DMS79 treated with DMSO at 0.1 percent for 48 hours (cell line): ENCODE data around the gene RAET1L.
A peak's percentile ranks its signal among the peaks of the same experiment; 100 is the strongest.
"Not testable (repeated sequence)": the region's sequence is repeated elsewhere in the genome, so short reads cannot be mapped to it uniquely, and the experiment has no call there.

Experiments used
- DNase-seq: peaks from one replicate; lab custom pipeline; 2025; lab: John Stamatoyannopoulos, UW

The RAET1L gene

DNA sequence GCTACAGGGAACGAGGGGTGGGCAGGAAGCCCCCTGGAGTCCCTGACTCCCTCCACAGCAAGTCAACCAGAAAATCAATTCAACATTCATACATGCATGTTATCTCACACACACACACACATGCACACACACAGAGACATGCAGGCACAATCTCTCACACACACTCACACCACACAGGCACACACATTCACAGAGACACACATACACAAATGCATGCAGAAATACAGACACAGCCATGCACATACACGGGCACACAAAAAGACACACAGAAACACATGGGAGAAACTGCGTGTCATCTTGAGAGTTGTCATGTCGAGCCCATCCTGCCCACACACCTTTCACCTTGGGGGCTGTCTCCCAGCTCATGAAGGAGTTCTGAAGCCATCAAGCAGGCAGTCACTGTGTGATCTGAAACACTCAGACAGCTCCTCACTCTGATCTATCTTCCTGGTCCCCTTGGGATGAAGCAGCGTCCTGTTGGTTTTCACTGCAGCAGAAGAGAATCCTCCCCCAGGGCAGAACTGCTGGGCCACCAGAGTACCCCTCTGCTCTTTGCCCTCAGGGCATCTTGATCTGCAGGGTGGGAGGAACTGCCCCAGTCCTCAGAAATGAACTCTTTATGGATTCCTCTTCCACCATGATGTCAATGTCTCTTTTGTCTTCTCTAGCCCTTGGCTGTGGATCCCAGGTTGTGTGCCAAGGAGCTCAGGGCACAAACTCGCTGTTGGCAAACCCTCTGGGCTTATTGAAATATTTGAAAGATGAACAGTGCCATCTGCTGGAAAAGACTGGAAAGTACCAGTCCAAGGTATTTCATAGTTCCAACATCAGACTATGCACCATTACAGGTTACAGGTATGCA is 8.8 kb downstream of the RAET1L start:
- DNase-seq, result peak; percentile 79

DNA sequence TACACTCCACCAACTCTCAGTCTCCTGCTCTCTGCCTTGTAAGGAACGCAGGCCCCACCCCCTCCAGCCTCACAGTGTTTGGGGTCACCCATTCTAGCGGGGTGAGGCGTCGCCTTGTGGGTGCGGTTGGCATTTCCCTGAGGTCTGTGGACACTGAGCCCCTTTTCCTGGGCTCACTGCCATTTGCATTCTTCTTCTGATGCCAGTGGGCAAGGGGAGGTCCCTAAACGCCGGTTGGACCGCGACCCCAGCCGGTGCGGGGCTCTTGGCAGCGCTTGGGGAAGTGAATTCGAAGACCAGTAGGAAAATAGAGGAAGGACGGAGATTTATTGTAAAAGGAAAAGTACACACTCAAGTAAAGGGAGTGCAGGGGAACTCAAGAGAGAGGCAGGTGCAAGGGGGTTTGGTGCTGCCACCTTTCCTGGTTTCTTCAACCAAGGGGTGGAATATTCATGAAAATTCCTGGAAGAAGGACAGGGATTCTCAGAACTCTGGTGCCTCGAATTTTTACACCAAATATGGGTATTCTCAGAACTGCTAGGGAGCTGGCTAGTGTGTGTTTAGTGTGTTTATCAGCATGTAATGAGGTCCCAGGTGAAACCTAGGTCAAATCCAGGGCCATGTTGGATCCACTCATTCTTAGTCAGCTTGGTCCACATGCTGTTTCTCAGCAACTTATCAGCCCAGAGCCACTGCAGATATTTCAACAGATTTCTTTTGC is 9.9 kb downstream of the RAET1L start:
- not testable (repeated sequence) for DNase-seq

DNA sequence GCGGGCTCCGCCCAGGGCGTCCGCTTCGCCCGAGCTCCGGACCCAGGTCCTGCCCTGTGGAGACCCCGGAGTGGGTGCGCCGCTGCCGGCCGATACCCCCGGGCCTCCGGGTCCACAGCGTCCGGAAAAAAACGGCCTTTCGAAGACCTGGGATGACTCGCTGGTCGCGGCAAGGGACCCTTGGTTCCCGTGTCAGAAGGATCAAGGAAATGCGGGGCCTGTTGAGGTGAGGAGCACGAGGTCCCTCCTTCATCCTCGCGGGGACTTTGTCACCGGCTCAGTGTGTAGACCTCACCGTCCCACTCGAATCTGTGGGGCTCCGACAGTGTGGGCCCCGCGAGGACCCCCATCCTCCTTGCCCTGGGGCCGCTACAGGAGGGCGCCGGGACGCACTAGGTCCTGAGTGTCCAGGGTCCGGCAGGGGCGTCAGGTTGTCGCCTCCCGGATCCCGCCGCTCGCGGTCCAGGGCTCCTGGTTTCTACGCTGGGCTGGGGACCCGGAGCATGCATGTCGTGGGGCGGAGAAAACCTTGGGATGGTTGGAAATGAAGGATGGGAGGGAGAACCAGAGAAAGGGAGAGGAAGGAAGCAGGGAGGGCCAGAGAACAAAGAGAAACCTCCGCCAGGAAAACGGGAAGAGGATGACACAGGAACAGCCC is 10.6 kb downstream of the RAET1L start:
- DNase-seq, result not testable (repeated sequence)

DNA sequence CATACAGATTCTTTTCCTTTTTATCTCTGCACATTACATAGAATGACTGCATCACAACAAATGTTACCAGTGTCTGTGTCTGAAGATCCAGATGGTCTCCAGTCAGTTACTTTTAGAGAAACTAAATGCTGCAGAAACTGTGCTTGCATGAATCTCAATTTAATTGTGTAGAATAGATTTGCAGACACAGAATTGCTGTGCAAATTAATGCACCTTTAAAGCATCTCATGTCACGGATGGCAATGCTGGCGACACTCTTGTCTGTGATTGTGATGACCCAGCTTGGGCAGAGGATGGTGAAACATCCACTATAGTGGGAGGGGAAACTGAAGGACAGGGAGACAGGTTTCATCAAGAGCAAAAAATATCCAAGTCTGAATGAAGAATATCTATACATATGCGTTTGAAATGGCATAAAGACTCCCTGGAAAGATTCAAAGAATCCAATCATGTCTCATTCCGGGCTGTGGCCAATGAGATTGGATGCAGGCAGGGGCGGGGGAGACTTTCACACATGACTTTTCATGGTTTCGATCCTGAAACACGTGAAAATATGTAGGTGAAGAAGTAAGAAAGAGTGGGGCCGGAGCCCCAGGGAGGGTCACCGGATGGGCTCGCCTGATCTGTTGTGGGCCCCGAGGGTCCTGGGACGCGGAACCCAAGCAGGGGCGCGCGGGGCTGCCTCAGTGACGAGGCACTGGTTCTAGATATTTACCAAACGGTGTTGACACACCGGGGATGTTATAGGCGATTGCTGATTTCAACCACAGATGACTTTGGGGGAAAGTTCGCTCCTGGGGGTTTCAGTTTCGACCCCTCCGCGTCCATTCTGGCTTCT is 11.3 kb downstream of the RAET1L start:
- not testable (repeated sequence) for DNase-seq

DNA sequence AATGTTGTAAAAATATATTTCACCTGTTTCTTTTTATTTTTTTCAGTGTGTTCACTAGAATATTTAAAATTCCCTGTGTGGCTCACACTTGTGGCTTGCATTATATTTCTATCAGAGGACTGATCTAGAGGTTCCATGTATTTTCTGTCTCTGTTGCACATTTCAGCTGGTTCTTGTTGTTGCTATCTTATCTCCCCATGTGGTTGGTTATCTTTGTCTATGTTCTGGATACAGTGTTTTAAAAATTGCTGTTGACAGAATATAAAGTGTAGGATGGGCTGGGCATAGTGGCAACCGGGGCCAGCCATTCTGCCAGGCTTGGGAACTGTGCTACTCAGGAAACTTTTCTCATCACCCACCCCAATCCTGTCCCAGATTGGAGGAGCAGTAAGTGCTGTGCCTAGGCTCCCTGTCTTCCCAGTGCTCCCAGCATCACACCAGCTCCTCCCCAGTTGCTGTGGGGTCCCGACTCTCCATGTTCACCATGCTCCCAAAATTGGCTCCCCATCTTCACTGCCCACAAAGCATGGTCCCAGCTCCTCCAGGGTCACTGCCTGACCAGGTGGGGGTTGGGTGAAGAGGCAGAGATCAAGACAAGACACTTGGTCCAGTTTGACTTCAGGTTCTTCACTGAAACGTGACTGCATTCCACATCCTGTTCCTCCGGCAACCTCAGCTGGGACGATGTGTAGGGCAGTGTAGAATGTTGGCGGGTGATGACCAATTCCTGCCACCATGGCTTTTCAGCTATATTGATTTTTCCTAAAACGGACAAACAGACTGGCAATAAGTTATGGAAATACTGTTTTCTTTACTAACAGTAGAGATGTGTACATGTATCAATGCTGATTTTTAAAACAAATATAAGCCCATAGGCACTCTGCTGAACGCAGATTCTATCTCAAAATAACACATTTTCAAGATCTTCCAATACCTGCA is 12.2 kb downstream of the RAET1L start:
- not testable (repeated sequence) for DNase-seq

DNA sequence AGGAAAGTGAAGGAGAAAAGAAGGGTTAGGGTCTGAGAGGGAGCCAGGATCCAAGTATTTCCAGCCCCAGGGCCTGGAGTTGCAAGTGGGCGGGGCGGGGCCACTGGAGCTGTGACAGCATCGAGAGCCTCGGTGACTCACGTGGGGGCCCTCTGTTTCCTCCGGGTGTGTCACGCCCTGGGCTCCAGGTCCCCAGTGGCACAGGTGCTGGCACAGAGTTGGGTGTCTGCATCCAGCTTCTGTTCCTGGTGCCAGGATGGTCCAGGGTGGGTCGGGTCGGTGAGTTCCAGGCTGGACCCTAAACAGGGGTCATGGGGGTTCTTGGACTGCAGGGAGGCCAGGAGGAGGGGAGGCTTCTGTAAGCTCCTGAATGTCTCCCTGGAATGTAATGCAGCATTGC is 16.7 kb downstream of the RAET1L start:
- no peak for DNase-seq

DNA sequence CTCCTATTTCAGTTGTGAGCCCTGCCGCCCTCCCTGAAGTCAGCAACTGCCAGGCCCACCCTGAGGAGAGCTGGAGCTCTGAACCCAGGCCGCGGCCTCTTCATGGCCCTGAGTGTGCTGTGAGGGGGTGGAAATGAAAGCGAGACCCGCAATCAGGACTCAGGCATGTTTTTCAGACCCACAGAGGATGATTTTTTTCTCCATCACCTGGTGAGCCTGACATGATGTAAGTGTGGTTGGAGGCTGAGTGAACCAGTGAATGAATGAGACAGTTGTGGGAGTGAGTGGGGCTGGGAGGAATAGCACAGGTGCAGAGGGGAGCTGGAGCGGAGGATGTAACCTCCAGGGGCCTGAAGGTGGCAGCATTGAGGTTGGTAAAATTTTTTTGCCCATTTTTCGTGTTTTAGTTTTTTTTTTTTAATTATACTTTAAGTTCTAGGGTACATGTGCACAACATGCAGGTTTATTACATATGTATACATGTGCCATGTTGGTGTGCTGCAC is 18.3 kb downstream of the RAET1L start:
- no peak for DNase-seq

DNA sequence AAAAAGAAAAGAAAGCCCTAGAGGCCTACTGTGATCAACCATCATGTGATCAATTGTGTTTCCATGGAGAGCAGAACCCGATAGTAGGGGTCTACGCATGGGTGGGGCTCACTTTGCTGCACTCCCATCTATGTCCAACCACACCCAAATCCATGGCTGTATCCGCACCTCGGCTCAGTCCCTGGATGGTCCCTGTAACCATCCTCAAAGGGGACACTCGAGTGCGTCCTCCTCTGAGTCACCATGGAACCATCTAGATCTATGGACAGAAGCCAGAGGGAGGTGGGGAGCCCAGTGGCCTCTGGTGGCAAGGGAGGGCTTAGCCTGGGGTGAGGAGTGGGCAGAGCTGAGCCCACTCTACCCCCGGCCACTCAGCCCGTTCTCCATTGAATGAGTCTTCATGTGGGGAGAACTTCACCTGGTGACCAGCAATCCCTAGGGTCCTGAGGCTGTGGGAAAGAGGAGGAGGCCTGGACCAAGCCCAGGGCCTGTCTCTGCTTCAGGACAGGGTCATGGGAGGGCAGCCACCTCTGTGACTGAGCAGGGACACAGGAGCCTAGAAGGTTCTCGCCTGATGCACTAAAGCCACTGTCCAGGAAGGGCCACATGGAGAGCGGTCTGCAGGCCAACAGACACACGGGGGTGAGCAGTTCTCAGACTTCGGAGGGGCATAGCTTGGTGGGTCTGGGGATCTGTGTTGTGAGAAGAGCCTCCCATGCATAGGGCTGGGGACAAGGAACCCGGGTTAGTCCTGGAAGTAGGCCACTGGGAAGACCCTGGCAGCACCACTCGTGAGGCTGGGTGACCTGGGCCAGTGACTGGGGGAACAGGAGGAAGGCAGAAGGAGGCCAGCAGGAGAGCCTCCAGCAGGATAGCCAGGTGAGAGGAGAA is 19.3 kb downstream of the RAET1L start:
- no peak for DNase-seq

DNA sequence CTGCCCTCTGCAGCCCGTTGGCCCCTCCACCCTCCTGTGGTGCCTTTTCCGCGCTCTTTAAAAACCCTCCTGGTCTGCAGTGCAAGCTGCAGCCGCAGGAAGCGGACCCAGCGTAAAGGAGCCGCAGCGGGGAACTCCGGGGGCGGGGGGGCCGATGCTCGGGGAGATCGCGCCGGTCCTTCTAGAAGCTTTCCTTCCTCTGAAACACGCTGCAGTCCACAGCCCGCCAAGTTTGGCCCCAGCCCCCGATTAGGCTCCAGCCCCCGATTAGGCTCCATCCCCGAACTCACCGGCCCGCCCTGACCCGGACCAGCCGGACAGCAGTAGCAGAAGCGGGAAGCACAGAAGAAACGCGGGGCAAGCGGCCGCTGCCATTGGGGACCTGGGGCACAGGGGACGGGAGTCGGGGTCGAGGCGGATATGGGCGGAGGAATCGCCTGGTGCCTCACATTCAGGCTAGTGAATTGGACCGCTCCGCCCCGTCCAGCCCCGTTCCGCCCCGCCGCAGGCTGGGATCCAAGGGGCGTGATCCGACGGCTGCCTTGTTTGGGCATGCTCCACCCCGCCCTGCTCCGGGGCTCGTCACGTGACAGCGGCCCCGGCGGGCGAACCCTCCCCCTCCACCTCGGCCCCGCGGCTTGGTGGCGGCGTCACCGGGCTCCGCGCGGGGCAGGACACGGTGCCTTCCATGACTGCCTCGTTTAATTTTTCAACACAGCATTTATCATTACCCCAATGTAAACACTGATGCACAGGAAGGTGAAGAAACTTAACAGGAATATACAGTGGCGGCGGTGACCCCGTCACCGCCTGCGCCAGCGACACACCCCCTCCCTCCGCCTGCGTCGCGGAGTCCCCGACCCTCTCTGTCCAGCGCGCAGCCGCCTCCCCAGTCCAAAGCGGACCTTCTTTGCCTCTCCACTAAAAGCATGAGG is 20.3 kb downstream of the RAET1L start:
- DNase-seq, result peak; percentile 85

DNA sequence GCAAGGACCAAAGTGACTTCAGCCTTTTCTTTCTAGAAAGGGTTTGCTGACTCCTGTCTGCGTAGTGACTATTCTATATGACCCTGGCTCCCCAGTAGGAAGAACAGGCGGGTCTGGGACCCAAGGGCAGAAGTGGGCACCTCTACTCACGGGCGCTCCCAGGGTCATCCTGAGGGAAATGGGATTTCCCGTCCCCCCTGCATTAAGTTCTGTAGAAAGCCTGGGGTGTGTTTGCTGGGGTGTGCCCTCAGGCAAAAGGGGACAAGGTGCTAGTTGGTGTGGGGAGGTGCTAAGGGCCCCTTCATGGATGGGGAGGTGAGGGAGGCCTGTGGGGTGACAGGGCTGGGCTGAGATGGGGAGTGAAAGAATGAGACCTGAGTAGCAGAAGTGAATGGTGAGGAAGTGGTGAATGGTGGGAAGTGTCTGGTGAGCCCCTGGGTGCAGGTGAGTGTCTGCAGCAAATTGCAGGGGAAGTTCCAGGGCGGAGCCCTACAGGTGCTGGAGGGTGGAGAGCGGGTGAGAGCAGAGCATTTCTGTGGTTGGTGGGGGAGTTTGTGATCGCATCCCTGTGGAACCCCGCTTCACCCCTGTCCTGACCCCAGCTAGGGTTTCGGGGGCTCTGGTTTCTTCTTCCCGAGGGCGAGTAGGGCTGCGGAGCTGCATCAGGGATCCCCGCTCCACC is 21.1 kb downstream of the RAET1L start:
- DNase-seq, result peak; percentile 19

DNA sequence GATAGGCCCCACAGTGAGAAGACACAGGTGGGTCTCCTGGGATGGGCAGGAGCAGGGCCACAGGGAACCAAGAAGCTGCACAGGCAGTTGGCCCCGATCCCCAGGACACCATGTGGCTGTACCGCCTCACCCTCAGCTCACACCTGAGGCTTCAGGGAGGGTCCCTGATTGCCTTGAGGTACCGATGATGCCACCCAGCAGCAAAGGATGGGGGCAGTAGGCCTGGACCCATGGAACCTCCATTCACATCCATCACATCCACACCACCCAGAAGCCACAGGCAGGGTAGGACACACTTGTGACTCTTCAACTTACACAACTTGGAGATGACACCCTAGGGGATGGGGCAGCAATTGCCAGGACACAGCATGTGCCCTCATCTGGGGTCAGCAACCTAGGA is 21.7 kb downstream of the RAET1L start:
- DNase-seq, result not testable (repeated sequence)

DNA sequence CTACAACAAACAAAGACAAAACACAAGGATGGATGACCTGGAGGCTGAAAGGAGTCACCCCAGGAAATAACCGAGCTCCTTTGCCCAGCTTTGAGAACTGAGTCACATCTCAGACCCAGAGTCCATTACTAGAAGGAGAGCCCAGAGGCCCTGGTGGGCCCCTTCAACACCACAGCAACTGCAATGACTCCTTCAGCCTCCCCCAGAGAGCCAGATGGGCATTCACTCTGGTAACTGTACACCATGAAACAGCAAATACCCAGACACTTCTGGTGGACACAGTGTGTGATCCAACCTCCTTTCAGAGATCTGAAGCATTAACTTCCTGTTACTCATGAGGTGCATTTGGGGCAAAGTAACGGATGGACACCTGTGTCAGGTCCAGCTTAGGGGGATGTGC is 22.6 kb downstream of the RAET1L start:
- no peak for DNase-seq

DNA sequence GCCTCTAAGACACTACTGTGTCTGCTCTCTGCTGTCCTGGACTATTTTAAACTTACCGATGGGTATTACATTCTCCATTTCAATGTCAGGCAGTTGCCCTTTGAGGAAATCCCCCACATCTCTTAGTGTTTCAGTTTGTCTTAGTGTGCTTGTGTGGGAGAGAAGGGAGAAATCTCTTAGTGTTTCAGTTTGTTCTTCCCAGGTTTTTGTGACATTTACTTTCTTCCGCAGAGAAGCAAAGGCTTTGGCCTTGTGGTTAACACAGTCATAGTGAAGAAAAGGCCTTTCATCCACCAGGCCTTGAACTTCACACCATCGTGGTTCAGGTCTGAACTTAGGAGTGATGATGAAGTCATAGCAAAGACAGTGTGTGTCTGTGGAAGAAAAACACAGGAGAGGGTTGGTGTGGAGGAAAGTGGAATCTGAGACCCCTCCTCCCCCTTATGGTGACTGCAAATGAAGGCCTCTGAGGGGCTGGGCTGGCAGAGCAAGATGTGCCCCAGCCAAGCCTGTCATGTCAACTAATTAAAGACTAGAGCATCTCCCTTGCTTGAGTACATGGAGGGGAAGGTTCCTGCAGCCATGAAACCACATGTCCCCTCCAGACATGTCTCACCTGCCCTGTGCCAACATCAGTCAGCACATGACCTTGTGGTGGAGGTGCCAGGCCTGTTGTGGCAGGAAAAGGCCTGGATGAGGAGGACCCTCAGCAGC is 23.9 kb downstream of the RAET1L start:
- no peak for DNase-seq

DNA sequence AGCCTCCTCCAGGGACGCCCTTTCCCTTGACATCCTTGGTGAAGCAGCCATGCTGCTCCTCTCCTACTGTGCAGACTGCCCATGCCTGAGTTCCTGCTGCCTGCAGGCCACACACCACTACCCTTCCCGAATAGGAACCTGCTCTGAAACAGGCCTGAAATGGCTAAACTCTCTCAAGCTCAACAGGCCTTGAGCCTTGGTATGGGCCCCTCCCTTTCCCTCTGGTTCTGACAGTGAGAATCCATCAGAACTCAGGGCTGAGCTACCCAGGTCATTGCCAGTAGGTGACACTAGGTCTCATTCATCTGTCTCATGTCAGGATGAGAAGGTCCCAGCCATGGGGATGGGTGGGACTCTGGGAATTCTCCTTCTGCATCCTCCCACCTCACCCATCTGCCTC is 25.7 kb downstream of the RAET1L start:
- DNase-seq, result no peak

DNA sequence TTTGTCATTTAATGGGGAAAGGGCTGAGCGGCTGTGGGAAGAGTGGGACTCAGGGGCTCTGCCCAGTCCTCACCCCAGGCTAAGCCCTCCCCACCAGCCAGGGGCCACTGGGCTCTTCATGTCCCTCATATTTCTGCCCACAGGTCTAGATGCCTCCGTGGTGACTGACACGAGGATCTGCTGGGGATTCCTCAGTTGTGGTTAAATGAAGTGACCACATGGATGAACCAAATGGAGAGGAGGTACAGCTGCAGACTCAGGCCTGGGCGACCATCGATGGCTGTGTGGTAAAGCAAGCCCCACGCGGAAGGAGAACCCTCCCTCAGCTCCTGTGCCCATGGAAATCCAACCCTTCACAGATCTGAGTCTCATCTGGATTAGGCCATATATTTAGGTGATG is 29.4 kb downstream of the RAET1L start:
- no peak for DNase-seq

DNA sequence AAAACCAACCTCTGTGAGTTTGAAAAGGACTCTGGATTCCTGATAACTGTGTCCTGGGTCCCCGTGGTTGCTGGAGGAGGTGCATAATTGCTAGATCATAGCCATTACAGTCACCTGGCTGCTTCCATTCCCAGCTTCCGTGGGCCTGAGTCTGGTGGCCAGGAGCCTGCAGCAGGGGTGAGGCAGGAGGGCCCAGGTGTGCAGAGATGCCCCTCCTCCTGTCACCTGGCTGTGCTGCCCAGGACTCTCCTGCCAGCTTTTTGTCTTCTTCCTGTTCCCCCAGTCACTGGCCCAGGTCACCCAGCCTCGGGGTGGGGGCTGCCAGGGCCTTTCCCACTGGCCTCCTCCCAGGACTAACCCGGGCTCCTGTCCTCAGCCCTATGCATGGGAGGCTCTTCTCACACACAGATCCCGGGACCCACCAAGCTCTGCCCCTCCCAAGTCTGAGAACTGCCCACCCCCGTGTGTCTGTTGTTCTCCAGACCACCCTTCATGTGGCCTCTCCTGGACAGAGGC is 30.0 kb downstream of the RAET1L start:
- DNase-seq, result no peak

DNA sequence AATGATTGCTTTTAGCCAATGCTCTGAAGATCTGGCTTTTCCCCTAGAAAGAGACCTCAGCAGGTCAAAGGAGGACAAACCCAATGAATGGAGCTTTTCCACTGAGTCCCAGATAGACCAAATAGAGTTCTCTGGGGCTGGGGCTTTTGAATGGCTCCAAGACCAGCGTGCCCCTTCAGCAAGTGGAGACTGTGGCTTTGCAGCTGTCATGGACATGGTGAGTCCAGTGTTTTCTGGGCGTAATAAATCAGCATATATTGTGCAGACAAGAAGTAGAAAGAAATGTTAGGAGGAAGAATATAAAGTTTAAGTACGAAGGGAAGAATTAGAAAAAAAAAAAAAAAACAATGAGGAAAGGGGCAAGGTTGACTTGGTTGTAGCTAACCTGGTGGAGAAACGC is 33.5 kb downstream of the RAET1L start:
- DNase-seq, result no peak
